NCI-H2107 treated with DMSO at 0.1 percent for 48 hours (cell line): ENCODE data around the gene DNM3.
"Not testable (repeated sequence)": the region's sequence is repeated elsewhere in the genome, so short reads cannot be mapped to it uniquely, and the experiment has no call there.

Experiments used
- DNase-seq: peaks from one replicate; lab custom pipeline; 2025; ENCODE audit not compliant: unreplicated experiment; lab: John Stamatoyannopoulos, UW

Gene DNM3

DNA sequence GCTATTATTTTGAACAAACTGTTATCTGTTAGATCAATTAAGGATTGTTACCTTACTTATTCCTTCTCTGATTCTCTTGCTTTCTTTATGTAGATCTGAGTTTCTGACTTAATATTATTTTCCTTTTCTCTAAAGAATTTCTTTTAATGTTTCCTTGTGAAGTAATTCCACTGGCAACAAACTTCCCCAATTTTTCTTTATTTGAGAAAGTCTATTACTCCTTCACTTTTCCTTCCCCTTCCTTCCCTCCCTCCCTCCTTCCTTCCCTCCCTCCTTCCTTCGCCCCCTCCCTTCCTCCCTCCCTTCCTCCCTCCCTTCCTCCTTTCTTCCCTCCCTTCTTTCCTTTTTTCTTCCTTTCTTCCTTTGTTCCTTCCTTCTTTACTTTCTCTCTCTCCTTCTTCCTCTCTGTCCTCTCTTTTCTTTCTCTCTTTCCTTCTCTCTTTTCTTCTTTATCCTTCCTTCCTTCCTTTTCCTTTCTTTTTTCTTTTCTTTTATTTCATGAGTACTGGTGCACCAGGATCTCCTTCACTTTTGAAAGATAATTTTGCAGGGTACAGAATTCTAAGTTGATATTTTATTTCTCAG is 177.5 kb downstream of the DNM3 start:
- no peak for DNase-seq

DNA sequence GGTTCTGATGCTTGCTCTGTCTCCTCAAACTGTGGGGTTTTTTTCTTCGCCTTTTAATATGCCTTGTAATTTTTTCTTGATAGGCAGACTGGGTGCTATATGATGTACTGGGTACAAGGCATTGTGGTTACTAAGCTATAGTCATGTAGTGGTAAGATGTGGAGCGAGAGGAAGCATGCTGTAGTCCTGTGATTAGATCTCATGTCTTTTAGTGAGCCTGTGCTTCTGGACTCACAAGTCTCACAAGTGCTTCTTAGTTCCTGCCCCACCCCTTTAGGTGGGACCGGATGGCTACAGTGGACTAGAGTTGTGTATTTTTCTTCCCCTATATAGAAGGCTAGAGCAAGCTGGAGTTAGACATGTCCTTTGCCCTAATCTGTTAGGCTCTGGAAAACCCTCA is 178.7 kb downstream of the DNM3 start:
- DNase-seq: no peak

DNA sequence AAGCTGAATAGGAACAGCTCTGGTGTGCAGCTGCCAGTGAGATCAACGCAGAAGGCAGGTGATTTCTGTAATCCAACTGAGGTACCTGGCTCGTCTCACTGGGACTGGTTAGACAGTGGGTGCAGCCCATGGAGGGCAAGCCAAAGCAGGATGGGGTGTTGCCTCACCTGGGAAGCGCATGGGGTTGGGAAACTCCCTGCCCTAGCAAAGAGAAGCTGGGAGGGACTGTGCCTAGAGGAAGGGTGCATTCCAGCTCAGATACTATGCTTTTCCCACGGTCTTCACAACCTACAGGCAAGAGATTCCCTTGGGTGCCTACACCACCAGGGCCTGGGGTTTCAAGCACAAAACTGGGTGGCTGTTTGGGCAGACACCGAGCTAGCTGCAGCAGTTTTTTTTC is 183.2 kb downstream of the DNM3 start:
- no peak for DNase-seq

DNA sequence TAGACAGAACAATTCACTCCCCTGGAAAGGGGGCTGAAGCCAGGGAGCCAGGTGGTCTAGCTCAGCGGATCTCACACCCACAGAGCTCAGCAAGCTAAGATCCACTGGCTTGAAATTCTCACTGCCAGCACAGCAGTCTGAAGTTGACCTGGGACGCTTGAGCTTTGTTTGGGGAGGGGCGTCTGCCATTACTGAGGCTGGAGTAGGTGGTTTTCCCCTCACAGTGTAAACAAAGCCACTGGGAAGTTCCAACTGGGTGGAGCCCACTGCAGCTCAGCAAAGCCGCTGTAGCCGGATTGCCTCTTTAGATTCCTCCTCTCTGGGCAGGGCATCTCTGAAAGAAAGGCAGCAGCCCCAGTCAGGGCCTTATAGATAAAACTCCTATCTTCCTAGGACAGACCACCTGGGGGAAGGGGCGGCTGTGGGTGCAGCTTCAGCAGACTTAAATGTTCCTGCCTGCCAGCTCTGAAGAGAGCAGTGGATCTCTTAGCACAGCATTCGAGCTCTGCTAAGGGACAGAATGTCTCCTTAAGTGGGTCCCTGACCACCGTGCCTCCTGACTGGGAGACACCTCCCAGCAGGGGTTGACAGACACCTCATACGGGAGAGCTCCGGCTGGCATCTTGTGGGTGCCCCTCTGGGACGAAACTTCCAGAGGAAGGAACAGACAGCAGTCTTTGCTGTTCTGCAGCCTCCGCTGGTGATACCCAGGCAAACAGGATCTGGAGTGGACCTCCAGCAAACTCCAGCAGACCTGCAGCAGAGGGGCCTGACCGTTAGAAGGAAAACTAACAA is 183.8 kb downstream of the DNM3 start:
- DNase-seq: not testable (repeated sequence)

DNA sequence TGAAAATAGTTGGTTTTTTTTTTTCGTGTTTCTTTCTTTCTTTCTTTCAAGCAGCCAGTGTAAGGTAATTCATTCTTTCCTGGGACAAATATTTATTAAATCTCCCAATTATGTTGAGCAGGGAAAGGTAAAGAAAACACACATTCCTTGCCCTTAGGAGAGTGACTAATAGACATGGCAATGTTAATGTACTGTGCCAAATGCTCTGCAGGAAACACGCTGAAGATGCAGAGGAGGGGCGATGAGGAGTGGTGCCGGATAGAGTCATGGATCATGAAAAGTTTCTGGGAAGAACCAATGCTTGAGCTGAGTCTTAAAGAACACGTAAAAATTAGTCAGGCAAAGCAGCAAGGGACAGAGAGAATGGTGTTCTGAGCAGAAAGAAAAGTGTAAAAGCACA is 199.2 kb downstream of the DNM3 start:
- DNase-seq: no peak

DNA sequence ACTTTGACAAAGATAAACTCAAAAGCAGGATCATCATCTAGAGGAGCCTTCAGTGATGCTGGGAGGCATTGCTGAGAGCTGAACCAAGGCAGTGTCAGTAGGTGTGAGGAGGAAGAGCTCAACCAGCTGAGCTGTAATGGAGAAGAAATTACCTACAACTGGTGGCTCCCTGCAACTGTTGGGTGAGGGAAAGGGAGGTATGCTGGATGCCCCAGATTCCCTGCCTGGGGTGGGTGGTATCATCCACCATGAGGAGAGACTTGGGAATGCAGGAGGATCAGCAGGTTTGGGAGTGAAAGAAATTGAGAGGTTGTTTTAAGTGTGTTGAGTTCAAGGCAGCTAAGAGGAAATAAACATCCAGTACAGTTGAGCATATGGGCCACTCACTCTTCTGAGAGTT is 199.8 kb downstream of the DNM3 start:
- no peak for DNase-seq

DNA sequence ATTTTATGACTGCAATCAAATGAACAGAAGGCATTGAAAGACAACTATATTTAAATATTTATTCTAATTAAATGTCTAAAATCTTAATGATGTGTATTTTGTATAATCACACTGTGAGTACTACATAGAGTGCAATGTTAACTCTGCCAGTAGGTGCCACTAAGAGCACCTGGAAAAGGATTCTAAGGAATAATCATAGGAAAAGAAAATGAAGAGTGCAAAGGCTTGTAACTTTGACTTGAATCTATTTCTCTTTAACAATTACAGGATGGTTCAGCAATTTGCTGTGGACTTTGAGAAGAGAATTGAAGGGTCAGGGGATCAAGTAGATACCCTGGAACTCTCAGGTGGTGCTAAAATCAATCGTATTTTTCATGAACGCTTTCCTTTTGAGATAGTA is 200.4 kb downstream of the DNM3 start:
- DNase-seq: no peak

DNA sequence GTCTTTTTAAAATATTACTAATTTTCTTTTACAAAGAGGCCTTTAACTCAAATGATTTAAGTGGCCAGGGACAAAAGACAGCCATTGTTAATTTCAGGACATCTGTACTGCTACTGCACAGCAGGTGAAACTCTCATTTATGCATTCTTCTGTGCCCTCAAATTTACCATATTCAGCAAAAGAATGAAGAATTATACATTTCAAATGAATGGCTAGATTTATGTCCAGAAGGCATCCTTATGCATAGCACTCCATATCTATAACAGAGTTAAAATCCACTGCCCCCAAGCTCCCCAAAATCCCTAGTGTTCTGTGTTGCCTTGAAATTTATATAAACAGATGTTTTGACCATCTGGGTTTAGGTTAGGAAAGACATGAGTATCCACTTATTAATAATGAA is 202.6 kb downstream of the DNM3 start:
- no peak for DNase-seq

DNA sequence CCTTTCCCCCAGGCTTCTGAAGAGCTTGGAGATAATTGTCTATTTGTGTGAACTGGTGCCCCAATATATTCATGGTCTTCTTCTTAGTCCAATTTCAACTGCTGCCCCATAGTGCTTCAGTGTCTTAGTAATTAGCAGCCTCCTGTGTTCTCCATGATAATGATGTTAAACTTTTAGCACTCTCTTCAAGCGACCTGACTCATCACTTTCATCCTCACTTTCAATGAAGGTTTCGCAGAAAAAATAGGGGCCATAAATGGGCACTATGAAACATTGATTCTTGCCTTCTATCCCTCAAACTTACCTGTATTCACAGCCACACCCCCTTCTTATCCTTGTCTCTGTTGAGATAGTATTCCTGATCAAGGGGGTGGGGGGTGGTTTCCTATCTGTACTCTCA is 210.6 kb downstream of the DNM3 start:
- no peak for DNase-seq

DNA sequence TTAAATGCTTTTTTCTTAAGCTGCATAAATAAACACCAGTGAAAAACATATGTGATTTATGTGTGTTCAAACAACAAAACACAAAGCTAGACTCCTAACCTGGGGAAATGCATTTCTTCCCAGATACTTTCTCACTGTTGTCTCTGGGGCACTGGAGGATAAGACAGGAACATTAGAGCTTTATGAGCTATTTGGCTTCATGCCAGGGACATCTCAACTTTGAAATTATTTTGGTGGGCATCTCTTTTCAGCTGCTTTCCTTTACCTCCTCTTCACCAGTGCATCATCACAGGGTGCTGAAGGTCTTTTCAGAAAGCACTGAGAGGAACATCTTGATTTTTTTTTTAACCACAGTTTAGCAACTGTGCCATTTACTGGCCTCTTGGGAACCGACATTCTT is 212.9 kb downstream of the DNM3 start:
- DNase-seq: no peak

DNA sequence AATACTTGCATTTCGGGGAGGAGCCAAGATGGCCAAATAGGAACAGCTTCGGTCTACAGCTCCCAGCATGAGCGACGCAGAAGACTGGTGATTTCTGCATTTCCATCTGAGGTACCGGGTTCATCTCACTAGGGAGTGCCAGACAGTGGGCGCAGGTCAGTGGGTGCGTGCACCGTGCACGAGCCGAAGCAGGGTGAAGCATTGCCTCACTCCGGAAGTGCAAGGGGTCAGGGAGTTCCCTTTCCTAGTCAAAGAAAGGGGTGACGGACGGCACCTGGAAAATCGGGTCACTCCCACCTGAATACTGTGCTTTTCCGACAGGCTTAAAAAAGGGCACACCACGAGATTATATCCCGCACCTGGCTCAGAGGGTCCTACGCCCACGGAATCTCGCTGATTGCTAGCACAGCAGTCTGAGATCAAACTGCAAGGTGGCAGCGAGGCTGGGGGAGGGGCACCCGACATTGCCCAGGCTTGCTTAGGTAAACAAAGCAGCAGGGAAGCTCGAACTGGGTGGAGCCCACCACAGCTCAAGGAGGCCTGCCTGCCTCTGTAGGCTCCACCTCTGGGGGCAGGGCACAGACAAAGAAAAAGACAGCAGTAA is 214.6 kb downstream of the DNM3 start:
- DNase-seq: not testable (repeated sequence)

DNA sequence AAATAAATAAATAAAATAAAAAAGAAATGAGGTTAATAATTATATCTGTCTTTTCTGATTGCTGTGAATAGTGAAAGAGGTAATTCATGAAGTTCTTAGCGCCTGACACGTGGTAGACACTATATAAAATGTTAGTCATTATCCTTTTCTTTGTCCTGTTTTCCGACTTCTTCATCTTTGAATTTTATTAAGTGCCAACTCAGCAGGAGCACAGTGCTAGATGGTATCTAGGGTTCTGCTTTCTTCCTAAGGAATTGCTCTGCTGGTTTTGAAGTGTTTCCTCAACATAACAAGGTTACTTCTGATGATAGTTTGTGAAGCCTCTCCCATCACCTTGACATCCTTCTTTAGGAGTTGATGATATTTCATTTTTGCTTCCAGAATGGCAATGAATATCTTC is 227.0 kb downstream of the DNM3 start:
- DNase-seq: no peak

DNA sequence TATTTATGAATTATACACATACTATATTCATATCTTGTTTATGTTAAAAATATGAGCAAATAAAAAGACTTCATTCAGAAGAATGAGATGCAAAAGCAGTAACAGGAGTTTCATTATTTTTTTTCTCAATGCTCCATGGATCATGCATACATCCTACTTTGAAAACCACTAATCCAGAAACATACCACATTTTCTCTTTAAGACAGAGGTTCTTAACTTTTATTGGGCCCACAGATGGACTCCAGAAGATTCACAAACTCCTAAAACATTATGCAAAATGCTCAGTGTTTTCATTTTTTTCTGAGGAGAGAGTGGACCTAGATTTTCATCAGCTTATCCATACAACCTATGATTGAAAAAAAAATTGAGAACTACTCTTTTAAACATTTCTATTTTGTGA is 227.8 kb downstream of the DNM3 start:
- no peak for DNase-seq

DNA sequence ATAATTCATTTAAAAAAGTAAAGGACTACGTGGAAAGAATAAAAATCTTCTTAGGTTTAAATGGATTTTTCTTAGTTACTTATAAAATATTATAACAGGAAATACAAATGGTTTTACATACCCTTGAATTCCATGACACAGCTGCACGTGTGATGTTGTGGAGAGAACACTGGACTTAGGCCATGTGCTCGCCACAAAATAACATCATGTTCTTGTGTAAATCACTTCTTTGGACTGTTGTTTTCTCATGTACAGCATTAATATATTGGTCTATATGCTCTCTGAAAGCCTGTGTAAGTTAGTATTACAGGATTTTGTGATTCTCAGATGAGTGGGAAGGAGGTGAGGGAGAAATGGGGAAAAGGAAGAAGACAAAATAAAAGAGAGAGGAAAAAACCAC is 228.2 kb downstream of the DNM3 start:
- no peak for DNase-seq

DNA sequence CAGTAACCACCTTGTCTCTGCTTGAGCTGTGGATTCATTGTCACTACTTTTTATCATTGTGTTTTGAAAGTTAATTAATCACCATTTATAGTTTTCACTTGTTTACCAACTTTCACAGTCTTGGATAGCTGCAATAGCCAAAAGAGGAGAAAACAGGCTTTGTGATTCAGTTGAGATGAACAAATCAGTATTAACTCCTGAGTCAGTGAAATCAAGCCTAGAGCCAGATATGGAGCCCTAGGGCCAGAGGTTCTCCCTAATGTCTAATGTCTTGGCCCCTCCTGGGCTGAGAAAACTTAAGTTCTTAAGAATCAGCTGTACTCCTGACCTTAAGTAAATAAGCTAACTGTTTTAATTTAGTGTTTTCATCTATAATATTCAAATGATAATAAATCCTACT is 228.8 kb downstream of the DNM3 start:
- no peak for DNase-seq

DNA sequence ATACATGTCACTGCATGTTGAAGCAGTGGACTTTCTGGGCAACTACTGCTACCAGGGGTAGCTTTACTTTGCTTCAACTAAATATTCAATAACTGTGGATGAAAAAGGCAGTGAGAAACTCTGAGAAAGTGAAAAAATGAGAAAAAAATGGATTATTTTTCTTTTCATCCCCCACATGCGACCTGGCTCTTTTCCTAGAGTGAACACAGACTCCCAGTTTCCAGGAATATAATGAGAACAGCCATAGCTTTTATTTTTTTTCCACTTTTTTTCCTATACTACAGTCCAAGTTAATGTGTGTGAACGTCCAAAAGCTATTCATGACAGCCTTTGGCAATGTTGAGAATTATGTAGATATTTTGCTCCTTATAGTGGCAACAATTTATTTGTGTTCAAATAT is 230.4 kb downstream of the DNM3 start:
- no peak for DNase-seq

DNA sequence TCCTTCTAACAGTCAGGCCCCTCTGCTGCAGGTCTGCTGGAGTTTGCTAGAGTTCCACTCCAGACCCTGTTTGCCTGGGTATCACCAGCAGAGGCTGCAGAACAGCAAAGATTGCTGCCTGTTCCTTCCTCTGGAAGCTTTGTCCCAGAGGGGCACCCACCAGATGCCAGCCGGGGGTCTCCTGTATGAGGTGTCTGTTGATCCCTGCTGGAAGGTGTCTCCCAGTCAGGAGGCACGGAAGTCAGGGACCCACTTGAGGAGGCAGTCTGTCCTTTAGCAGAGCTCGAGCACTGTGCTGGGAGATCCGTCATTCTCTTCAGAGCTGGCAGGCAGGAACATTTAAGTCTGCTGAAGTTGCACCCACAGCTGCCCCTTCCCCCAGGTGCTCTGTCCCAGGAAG is 238.6 kb downstream of the DNM3 start:
- not testable (repeated sequence) for DNase-seq

DNA sequence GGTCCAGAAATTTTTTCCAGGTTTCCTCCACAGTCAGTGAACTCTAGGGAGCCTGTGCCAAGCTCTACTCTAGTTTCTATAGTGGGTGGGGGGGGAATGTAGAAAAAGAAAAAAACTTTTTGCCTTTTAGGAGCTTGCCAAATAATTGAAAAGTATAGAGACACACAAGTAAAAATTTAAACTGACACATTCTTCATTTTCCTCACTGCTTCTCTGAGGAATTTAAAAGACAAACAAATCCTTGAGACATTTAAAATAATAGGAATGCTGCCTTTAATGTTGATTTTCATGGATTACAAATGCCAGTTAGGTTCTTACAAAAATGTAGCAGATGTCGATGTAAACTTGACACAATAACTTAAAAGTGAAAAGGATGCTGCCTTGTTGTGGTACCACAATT is 241.9 kb downstream of the DNM3 start:
- DNase-seq: no peak

DNA sequence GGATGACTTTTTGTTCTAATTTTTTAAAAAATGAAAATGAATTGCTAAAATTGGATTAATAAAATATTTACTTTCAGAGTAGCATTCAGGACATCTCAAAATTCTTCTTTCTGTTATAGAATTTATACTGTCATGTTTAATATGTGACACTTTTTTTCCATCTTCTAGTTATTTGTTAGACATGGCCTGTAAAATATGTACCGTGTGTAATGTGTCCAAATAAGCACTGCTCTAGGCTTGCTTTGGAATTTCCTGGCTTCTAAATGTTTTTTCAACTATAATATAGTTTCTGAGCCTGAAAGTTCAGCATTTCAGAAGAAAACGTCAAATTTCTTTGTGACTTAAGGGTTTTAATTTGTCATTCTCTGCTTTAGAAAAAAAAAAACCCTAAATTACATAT is 243.6 kb downstream of the DNM3 start:
- DNase-seq: no peak

DNA sequence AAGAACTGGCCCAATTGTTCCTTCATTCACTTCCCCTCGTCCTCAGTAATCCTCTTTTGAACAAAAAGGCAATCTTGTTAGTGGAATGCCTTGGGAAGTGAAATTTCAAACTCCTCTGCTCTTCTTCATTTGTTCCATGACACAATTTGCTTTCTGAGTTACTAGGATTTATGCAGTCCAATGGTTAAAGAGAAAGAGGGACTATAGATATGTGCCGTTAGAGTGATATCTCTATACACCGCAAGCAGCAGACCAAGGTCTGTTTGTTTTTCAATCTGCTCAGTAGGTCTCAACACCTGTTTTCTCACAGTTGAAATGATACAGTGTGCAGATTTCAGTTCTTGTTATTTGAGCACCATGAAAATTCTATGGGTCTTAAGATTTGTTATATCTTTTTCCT is 244.0 kb downstream of the DNM3 start:
- DNase-seq: no peak

DNA sequence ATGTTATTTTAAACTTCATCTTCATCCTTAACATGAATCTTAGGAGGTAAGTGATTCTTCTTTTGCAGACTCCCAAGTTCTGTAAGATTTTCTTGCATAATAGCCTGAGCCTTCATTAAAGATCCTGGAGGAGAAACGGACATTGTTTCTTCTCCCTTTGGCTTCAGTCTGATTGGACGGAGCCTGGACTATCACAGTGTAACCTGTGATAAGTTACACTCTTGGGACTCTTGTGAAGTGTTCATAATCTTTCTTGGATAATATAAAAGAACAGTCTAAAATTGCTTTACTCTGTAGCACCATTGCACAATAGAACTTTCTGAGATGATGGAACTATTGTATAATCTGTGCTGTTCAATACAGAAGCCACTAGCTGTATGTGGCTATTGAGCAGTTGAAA is 244.8 kb downstream of the DNM3 start:
- no peak for DNase-seq

DNA sequence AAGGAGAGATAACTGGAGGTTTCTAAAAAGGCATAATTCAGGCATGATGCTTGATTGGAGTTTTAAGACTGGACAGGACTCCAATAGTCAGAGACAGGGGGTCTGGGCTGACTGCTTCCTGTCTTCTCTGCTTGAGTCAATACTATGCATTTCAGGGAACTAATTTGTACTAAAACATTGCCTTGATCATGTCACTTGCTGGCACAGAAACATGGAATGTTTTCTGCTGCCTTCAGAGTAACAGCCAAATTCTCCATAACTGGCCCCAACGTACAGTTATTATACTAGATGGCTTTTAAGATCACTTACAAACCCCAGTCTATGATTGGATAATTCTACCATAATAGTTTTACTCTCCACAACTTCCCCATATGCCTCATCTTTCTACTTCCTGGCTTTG is 247.0 kb downstream of the DNM3 start:
- DNase-seq: no peak
